HS-5 (cell line): ENCODE data around the gene PDGFRA.
"Not testable (repeated sequence)": the region's sequence is repeated elsewhere in the genome, so short reads cannot be mapped to it uniquely, and the experiment has no call there.

ENCODE experiments used
- DNase-seq: peaks from one replicate; pipeline ENCODE4 v3.0.0-alpha.2; 2012; ENCODE audit warnings: low read depth

The PDGFRA gene

GRCh38 chr4:54320826-54321685 is 92.0 kb downstream of the PDGFRA start:
- no peak for DNase-seq

- peak; percentile 34 for DNase-seq
These were observed 93.8 kb downstream of the PDGFRA start for GRCh38 chr4:54322818-54323417.

GRCh38 chr4:54330896-54331295 is 101.8 kb downstream of the PDGFRA start:
- DNase-seq, result no peak

- DNase-seq, result no peak
These were observed 103.4 kb downstream of the PDGFRA start for GRCh38 chr4:54332542-54332941.

- DNase-seq, result no peak
These were observed 104.6 kb downstream of the PDGFRA start for GRCh38 chr4:54333657-54334056.

- DNase-seq, result not testable (repeated sequence)
These were observed 105.7 kb downstream of the PDGFRA start for GRCh38 chr4:54334769-54335168.

- DNase-seq, result no peak
These were observed 107.9 kb downstream of the PDGFRA start for GRCh38 chr4:54337009-54337408.

- DNase-seq, result not testable (repeated sequence)
These were observed 113.0 kb downstream of the PDGFRA start for GRCh38 chr4:54342067-54342466.
